GM12878 (cell line): ENCODE measurements around the gene ITM2A. TPM values are rescaled to one million over a fixed set of nuclear protein-coding genes. Genes with fewer than 3 reads are reported as not detected.
A peak's percentile ranks its signal among the peaks of the same experiment; 100 is the strongest.

Source experiments
- ATAC-seq: fragments of 200-7000 bp; cut with Tn5 transposase; 3 replicates; pipeline ENCODE4 v1.9.1; 2020; ENCODE audit warnings: mild to moderate bottlenecking, moderate library complexity
- BruUV-seq: library from RNA; stranded (reverse); fragments of 400-500 nt; replicated peaks from 2 replicates; lab custom pipeline; 2021; lab: Mats Ljungman, UMichigan
- CTCF ChIA-PET: fragments of 300-600 bp; sonication (Branson Sonifier 250); formaldehyde crosslinking; extraction: SDS; loops from one replicate; lab custom pipeline; 2021; ENCODE audit warnings: inconsistent platforms; lab: Yijun Ruan, JAX
- POLR2A ChIA-PET: fragments of 350-600 bp; formaldehyde crosslinking; extraction: SDS; loops from one replicate; lab custom pipeline; 2021; ENCODE audit warnings: inconsistent platforms; lab: Charles Lee
- RAD21 ChIA-PET: fragments of 300-600 bp; sonication (Branson Sonifier 250); formaldehyde crosslinking; loops from one replicate; lab custom pipeline; 2023; ENCODE audit warnings: antibody characterized with exemption; ENCODE audit not compliant: unreplicated experiment; lab: Charles Lee
- SMC1A ChIA-PET: fragments of 300-600 bp; sonication (Branson Sonifier 250); formaldehyde crosslinking; loops from one replicate; lab custom pipeline; 2023; ENCODE audit not compliant: unreplicated experiment, uncharacterized antibody; lab: Charles Lee
- DNase-seq: peaks from one replicate; pipeline ENCODE4 v3.0.0-alpha.2; 2011; ENCODE audit warnings: low read depth, low spot score
- FAIRE-seq: peaks from 3 replicates; lab custom pipeline; 2011; peaks lifted over from hg19 to GRCh38; lab: Jason Lieb, UNC
- H2AFZ ChIP-seq: 2 replicates; pipeline ENCODE4 v1.6.0; 2011; ENCODE audit warnings: low read depth, low read length, control low read depth; ENCODE audit not compliant: control insufficient read depth
- H3K27ac ChIP-seq: 2 replicates; pipeline ENCODE4 v1.5.1; 2011; ENCODE audit warnings: control low read depth; ENCODE audit not compliant: control insufficient read depth, insufficient read depth
- H3K27me3 ChIP-seq, 2 experiments: replicated peaks in 1 of 2; 2 replicates each; pipeline versions ENCODE4 v1.6.0 to v1.6.1; 2011; ENCODE audit warnings: low read length in 1 of 2; ENCODE audit not compliant: control insufficient read depth in 2 of 2, insufficient read depth in 2 of 2
- H3K36me3 ChIP-seq, 2 experiments: 2 replicates each; pipeline ENCODE4 v1.5.1; 2011; ENCODE audit warnings: low read length in 1 of 2; ENCODE audit not compliant: control insufficient read depth in 2 of 2, insufficient read depth in 2 of 2
- H3K4me1 ChIP-seq: 2 replicates; pipeline ENCODE4 v1.6.1; 2011; ENCODE audit warnings: mild to moderate bottlenecking, low read length, moderate library complexity, mixed read lengths; ENCODE audit not compliant: control insufficient read depth, insufficient read depth
- H3K4me2 ChIP-seq: 2 replicates; pipeline ENCODE4 v1.6.0; 2011; ENCODE audit warnings: control low read depth; ENCODE audit not compliant: control insufficient read depth, insufficient read depth
- H3K4me3 ChIP-seq: fragments of 200-600 bp; sonication (generic); 2 replicates; pipeline ENCODE4 v1.5.1; 2016
- H3K79me2 ChIP-seq: 2 replicates; pipeline ENCODE4 v1.6.0; 2011; ENCODE audit warnings: low read length; ENCODE audit not compliant: control insufficient read depth, insufficient read depth
- H3K9ac ChIP-seq: 2 replicates; pipeline ENCODE4 v1.8.0; 2011; ENCODE audit warnings: low read length, control low read depth, mixed read lengths; ENCODE audit not compliant: control insufficient read depth, insufficient read depth
- H3K9me3 ChIP-seq: replicated peaks from 3 replicates; pipeline ENCODE4 v1.5.1; 2011; ENCODE audit warnings: mild to moderate bottlenecking, low read length; ENCODE audit not compliant: control insufficient read depth, insufficient read depth
- H4K20me1 ChIP-seq: 2 replicates; pipeline ENCODE4 v1.6.0; 2011; ENCODE audit not compliant: control insufficient read depth, insufficient read depth
- CTCF ChIP-seq, 3 experiments: IDR thresholded peaks in 2 of 3; conservative IDR thresholded peaks in 1 of 3; 2 replicates each; pipeline ENCODE4 v1.5.1; 2011; ENCODE audit warnings: low read depth in 3 of 3, low read length in 3 of 3, mild to moderate bottlenecking in 3 of 3, control low read depth in 2 of 3, moderate library complexity in 2 of 3, inconsistent platforms in 1 of 3, mixed read lengths in 1 of 3; ENCODE audit not compliant: control insufficient read depth in 2 of 3, insufficient read depth in 1 of 3; ENCODE audit errors: extremely low read depth in 1 of 3
- EP300 ChIP-seq, 2 experiments: fragments of 150-350 bp in 1 of 2; IDR thresholded peaks; 2 replicates each; pipeline ENCODE4 v1.6.1; 2011 to 2012; ENCODE audit warnings: low read depth in 2 of 2, low read length in 2 of 2, borderline replicate concordance in 1 of 2, improper control_type of control experiment in 1 of 2, inconsistent platforms in 1 of 2; ENCODE audit not compliant: control insufficient read depth in 1 of 2
- NKRF ChIP-seq: fragments of 450-650 bp; conservative IDR thresholded peaks from 2 replicates; pipeline ENCODE4 v1.6.1; 2017; ENCODE audit warnings: mild to moderate bottlenecking, moderate library complexity
- RAD21 ChIP-seq: IDR thresholded peaks from 2 replicates; pipeline ENCODE4 v1.6.1; 2011; ENCODE audit warnings: mild to moderate bottlenecking, low read depth, low read length, moderate library complexity; ENCODE audit not compliant: insufficient read depth
- SMC3 ChIP-seq: IDR thresholded peaks from 2 replicates; pipeline ENCODE4 v1.6.1; 2011; ENCODE audit warnings: low read length, improper control_type of control experiment, borderline replicate concordance
- WGBS: methylation state at CpG from one replicate; pipeline ENCODE4 v1.1.6; 2016; ENCODE audit warnings: low lambda C conversion rate; ENCODE audit not compliant: insufficient replicate concordance, insufficient coverage; ENCODE audit errors: missing lambda C conversion rate; 5-methylcytosine and 5-hydroxymethylcytosine counted together
- in situ Hi-C: fragments of 300-500 bp; cut with MboI; formaldehyde crosslinking; loops from 9 replicates; pipeline ENCODE4 v1.14.3; 2018; ENCODE audit warnings: mixed read lengths
- intact Hi-C: fragments of 100-400 bp; cut with micrococcal nuclease; formaldehyde crosslinking; loops from one replicate; pipeline ENCODE4 v1.14.2; 2022; ENCODE audit not compliant: unreplicated experiment
- polyA plus RNA-seq, 11 experiments: library from polyadenylated mRNA; depleted of rRNA in 4 of 11; unstranded in 6 of 11; stranded (reverse) in 5 of 11; fragments of >200 nt; fragmentation: Nextera tagmentation in 4 of 11; fragmentation: Illumina TruSeq in 1 of 11; extraction: Ambion mirVana in 4 of 11; extraction: Trizol in 1 of 11; gene quantifications; 1 replicate in 1 of 11; 2 replicates in 10 of 11; pipeline versions ENCODE4 v1.2.1 to v1.2.3, GENCODE V29; 2011 to 2016; ENCODE audit warnings: inconsistent platforms in 2 of 11, missing spikeins in 2 of 11, low read depth in 1 of 11
- total RNA-seq, 4 experiments: library from RNA; depleted of rRNA in 3 of 4; stranded (reverse); fragments of >200 nt in 3 of 4; fragmentation: Illumina TruSeq in 1 of 4; extraction: Trizol in 1 of 4; gene quantifications; 2 replicates each; pipeline versions ENCODE4 v1.2.1 to v1.2.3, GENCODE V29; 2013 to 2021

Gene ITM2A
- total and polyA plus RNA-seq, 10 of the 15 experiments (the other 5 are each of a cell fraction or from before 2014, with no cell fraction given): 29.6 to 202 (median 44.9) TPM

- Histone ChIP-seq H3K36me3 (no peaks in the 10 kb centered on the region), H3K4me3 (no peak overlapping the region), H3K4me1 (no peaks in the 10 kb centered on the region), H4K20me1 (no peaks in the 10 kb centered on the region), H3K9ac (no peak overlapping the region), H3K79me2 (no peaks in the 10 kb centered on the region), H3K27me3 (no peaks in the 10 kb centered on the region), H2AFZ (no peak overlapping the region), H3K4me2 (no peak overlapping the region), H3K9me3 (no peaks in the 10 kb centered on the region), H3K27ac (no peak overlapping the region)
- DNase-seq: no peak
- SMC1A ChIA-PET: interaction anchor here (0.7 to 3.1 kb wide), 5 partner anchors 142 to 858 kb away, joined by 3 to 14 read pairs (median 3); no protein-coding TSS in a partner anchor
- intact Hi-C loops (loop anchor here (2.0 to 5.0 kb wide), 3 partner anchors 141 to 856 kb away; no protein-coding TSS in a partner anchor), in situ Hi-C loops (no loop called here)
- CTCF ChIA-PET: interaction anchor here (0.7 to 2.4 kb wide), 15 partner anchors 22 to 1503 kb away, joined by 3 to 18 read pairs (median 4); partner anchors contain the start of gene ATP7A
- TF ChIP-seq CTCF (IDR thresholded peaks at IDR 0.05 in 2 of 3, conservative IDR thresholded peaks at IDR 0.05 in 1 of 3; ENCODE audit: control insufficient read depth in 2 of 3, extremely low read depth in 1 of 3, insufficient read depth in 1 of 3, low read depth in 3 of 3, low read length in 3 of 3) (peak in 2 of 3 experiments; percentile 14 to 34; a peak in 4 of 6 replicates), SMC3 (peak; percentile 38; the same call in 1 of the 2 replicates), NKRF (no peak), RAD21 (peak; percentile 62), EP300 (IDR thresholded peaks at IDR 0.05; ENCODE audit: borderline replicate concordance in 1 of 2, control insufficient read depth in 1 of 2, low read depth in 2 of 2, low read length in 2 of 2) (no peak)
- ATAC-seq: no peak
- BruUV-seq: no TSS peak
- RAD21 ChIA-PET: interaction anchor here (0.9 to 1.6 kb wide), 5 partner anchors 47 to 817 kb away, joined by 3 to 6 read pairs (median 3); no protein-coding TSS in a partner anchor
- WGBS: 9% methylated on average over 6 of the region's 6 CpGs
- POLR2A ChIA-PET: no interaction called here
- FAIRE-seq: peak; percentile 7
These were observed 45.8 kb upstream of the ITM2A start for GRCh38 chrX:79412972-79413371.
